GM21825 (cell line): ENCODE results near the gene GPR158.

Source experiments
- ATAC-seq: cut with Tn5 transposase; IDR thresholded peaks from one replicate; pipeline ENCODE4 v1.9.1; 2021; ENCODE audit warnings: mild to moderate bottlenecking, moderate library complexity; ENCODE audit not compliant: unreplicated experiment

GPR158 gene

GRCh38 chr10:25191162-25191895, 16.5 kb downstream of the GPR158 start:
- ATAC-seq = no peak

- ATAC-seq = no peak
Observed at GRCh38 chr10:25198151-25198550, 23.4 kb downstream of the GPR158 start.

GRCh38 chr10:25206693-25207414, 32.1 kb downstream of the GPR158 start:
- no peak for ATAC-seq

GRCh38 chr10:25209618-25210017, 34.8 kb downstream of the GPR158 start:
- no peak for ATAC-seq

GRCh38 chr10:25210265-25210664, 35.5 kb downstream of the GPR158 start:
- ATAC-seq = no peak

GRCh38 chr10:25220156-25220555, 45.4 kb downstream of the GPR158 start:
- ATAC-seq = no peak

- no peak for ATAC-seq
Observed at GRCh38 chr10:25222085-25222660, 47.4 kb downstream of the GPR158 start.

GRCh38 chr10:25226775-25227682, 52.2 kb downstream of the GPR158 start:
- ATAC-seq = peak; percentile 52

- no peak for ATAC-seq
Observed at GRCh38 chr10:25231751-25232150, 57.0 kb downstream of the GPR158 start.

GRCh38 chr10:25232204-25232603, 57.4 kb downstream of the GPR158 start:
- no peak for ATAC-seq

- no peak for ATAC-seq
Observed at GRCh38 chr10:25245165-25245564, 70.4 kb downstream of the GPR158 start.

GRCh38 chr10:25257646-25258045, 82.8 kb downstream of the GPR158 start:
- ATAC-seq = no peak

GRCh38 chr10:25261110-25261509, 86.3 kb downstream of the GPR158 start:
- ATAC-seq = no peak

GRCh38 chr10:25261558-25261957, 86.8 kb downstream of the GPR158 start:
- ATAC-seq = no peak

GRCh38 chr10:25263931-25264330, 89.1 kb downstream of the GPR158 start:
- no peak for ATAC-seq

- ATAC-seq = no peak
Observed at GRCh38 chr10:25278180-25278579, 103.4 kb downstream of the GPR158 start.

- ATAC-seq = no peak
Observed at GRCh38 chr10:25280076-25280475, 105.3 kb downstream of the GPR158 start.

- no peak for ATAC-seq
Observed at GRCh38 chr10:25280573-25280972, 105.8 kb downstream of the GPR158 start.

- no peak for ATAC-seq
Observed at GRCh38 chr10:25285809-25286208, 111.0 kb downstream of the GPR158 start.

GRCh38 chr10:25288181-25288580, 113.4 kb downstream of the GPR158 start:
- no peak for ATAC-seq
